Erythroblast (primary cell): Measurements from ENCODE around the gene CFAP210.

Experiments
- GATA1 ChIP-seq: IDR thresholded peaks from 2 replicates; pipeline ENCODE4 v1.6.1; 2011; ENCODE audit warnings: low read depth, mild to moderate bottlenecking, control low read depth, low read length, moderate library complexity
- POLR2A ChIP-seq: IDR thresholded peaks from 2 replicates; pipeline ENCODE4 v1.6.1; 2011; ENCODE audit warnings: mild to moderate bottlenecking, low read length

DNA sequence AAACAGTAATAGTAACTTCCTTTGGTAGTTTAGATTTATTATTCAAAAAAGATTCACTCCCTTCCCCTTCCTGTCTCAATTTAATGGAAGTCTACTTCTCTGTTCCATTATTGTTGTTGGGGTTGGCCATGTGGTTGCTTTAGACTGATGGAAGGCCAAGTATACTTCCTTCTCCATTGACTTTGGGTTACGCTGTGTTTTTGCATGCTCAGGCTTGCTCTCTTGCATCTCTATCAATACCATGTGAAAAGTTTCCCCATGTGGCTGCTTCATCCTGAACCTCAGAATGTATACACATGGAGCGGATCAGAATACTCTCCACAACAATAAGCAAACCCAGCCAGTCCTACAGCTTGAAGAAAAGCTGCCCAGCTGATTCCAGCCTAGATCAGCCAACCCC lies 20.3 kb downstream of the CFAP210 start:
- TF ChIP-seq POLR2A (no peak), GATA1 (no peak)
